Stimulated activated CD4-positive, alpha-beta T cell treated with anti-CD3 and anti-CD28 coated beads, Interleukin-1b, Interleukin-23, amount 100 ng/mL, for 4 hours (primary cell): ENCODE data around the gene PTCD1.
"Not testable (repeated sequence)": the region's sequence is repeated elsewhere in the genome, so short reads cannot be mapped to it uniquely, and the experiment has no call there.

Source experiments
- DNase-seq, 2 donors: peaks; one replicate each; pipeline ENCODE4 v3.0.0-alpha.2; 2020; ENCODE audit warnings: low read depth in 2 of 2

Gene PTCD1

DNA sequence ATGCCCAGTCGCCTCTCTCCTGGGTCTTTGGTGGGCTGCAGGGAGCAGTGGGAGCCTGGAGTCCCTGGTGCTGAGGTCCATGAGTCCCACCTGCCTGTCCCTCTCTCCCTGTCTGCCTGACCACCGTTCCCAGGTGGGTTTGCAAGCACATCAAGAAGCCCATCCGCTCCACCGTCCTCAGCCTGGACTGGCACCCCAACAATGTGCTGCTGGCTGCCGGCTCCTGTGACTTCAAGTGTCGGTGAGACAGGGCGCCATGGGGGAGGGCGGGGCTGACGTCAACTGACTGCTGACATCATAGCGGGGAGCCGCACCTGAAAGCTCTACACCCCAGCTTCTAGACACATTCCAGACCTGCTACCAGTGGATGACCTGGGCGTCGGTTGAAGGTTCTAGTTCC is 48.8 kb downstream of the PTCD1 start:
- DNase-seq: no peak

DNA sequence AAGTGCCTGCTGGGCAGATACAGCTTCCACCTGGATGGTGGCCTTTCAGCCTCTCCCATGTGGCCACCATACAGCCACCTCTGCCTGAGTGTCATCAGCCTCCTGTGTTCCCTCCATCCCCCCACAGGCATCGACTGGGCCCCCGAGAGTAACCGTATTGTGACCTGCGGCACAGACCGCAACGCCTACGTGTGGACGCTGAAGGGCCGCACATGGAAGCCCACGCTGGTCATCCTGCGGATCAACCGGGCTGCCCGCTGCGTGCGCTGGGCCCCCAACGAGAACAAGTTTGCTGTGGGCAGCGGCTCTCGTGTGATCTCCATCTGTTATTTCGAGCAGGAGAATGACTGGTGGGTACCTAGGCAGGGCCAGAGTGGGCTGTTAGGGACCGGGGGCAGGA is 50.7 kb downstream of the PTCD1 start:
- DNase-seq: no peak

DNA sequence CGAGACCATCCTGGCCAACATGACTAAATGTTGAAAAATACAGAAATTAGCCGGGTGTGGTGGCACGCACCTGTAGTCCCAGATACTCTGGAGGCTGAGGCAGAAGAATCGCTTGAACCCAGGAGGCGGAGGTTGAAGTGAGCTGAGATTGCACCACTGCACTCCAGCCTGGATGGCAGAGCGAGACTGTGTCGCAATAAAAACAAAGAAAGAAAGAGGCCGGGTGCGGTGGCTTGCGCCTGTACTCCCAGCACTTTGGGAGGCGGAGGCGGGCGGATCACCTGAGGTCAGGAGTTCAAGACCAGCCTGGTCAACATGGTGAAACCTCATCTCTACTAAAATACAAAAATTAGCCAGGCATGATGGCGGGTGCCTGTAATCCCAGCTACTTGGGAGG is 51.4 kb downstream of the PTCD1 start:
- not testable (repeated sequence) for DNase-seq

DNA sequence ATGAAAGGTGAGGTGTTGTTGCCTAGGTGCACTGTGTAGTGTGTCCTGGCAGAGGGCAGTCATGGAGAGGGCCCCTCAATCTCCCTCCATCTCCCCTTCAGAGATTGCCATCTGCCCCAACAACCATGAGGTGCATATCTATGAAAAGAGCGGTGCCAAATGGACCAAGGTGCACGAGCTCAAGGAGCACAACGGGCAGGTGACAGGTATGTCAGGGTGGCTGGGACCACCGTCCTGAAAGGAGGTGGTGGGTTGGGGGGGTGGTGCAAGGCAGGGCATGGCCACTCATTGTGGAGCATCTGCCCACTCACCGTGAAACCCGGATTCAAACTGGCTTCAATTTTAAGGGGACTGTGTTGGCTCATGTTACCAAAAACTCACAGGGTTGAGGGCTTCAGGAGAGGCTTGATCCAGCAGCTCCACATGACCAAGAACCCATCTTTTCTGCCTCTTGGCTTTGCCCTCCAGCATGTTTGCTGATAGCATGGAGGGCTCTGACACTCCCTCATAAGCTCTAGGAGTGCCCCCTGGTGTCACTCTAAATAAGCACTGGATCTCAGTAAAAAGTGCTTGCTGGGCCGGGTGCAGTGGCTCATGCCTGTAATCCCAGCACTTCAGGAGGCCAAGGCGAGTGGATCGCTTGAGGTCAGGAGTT is 51.9 kb downstream of the PTCD1 start:
- DNase-seq: no peak

DNA sequence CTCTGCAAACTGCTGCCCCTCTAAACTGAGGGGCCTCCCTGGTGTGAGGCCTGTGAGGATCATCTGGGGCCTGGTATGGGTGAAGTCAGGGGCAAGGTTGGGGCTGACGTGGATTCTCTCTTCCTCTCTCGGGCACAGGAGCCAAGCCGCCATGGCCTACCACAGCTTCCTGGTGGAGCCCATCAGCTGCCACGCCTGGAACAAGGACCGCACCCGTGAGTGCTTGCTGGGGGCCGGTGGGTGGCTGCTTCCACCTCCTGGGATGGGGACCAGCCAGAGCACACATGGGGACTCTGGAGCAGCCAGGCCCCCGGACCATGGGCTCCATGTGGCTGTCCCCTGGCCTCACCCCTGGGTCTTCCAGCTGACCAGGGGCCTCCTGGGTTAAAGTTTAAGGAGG is 53.0 kb downstream of the PTCD1 start:
- no peak for DNase-seq

DNA sequence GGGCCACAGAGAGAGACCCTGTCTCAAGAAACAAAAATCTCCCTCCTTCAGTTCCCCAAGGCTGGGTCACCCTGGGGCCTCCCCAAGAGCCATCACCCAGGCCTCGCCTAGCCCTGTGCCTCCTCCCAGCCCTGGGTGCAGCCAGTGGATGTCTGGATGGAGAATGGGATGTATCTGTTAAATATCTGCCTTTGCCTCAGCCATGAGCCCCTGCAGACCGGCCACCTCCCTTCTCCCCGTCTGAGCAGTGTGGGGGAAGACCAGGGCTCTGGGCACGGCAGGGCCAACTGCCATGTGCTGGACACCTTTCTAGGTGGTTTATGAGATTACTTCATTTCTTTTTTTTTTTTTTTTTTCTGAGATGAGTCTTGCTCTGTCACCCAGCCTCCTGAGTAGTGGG is 54.1 kb downstream of the PTCD1 start:
- DNase-seq: no peak

DNA sequence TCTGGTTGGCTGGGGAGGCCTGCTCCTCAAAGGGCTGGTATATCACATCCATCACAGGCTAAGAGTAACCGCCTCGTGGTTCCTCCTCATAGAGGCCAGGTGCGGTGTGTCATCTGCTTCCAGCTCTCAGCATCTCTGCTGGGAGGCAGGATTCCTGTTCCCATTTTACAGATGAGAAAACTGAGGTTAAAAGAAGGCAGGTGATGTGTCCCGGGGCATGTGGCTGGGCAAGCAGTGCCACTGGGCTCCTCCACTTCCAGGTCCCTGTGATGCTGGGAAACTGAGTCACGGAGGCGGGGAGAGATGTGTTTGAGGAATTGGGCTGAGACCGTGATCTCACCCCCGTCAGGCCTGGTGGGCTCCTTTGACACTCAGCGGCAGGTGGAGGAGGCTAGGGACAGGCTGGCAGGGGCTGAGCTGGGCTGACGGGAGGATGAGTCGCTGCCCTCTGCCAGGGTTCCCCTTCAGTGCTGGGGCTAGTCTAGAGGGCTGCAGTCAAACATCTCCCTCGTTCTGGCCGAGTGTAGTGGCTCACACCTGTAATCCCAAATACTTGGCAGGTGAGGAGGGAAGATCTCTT is 54.7 kb downstream of the PTCD1 start:
- DNase-seq: no peak

DNA sequence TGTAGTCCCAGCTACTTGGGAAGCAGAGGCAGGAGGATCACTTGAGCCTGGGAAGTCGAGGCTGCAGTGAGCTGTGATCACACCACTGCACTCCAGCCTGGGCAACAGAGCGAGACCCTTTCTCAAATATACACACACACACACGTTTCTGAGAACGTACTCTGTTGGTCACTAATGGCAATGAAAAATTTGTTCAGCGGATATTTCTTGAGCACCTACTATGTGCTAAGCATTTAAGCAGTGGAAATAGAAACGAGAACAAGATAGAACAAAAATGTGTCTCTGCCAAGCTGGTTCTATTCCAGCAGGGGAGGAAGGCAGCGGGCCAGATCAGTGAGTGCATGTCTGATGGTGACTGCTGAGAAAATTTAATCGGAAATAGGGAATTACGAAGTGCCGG is 55.4 kb downstream of the PTCD1 start:
- DNase-seq: no peak

DNA sequence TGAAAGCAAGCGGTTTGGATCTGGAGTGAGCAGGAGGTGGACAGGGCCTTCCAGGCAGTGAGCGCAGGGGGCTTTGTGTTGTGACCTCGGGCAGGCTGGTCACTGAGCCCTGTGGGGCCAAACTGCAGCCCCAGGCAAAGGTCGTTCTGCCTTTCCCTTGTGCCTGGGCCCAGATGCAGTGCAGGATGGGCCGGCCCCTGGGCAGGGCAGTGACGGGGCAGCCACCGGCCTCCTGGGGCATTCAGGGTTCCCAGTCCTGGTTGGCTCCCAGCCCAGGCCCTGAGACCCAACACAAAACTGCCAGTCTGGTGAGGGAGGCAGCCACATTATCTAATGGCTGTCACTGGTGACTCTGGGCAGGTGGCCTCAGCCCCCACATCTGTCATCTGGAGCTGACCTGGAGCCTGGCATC is 56.9 kb downstream of the PTCD1 start:
- no peak for DNase-seq

DNA sequence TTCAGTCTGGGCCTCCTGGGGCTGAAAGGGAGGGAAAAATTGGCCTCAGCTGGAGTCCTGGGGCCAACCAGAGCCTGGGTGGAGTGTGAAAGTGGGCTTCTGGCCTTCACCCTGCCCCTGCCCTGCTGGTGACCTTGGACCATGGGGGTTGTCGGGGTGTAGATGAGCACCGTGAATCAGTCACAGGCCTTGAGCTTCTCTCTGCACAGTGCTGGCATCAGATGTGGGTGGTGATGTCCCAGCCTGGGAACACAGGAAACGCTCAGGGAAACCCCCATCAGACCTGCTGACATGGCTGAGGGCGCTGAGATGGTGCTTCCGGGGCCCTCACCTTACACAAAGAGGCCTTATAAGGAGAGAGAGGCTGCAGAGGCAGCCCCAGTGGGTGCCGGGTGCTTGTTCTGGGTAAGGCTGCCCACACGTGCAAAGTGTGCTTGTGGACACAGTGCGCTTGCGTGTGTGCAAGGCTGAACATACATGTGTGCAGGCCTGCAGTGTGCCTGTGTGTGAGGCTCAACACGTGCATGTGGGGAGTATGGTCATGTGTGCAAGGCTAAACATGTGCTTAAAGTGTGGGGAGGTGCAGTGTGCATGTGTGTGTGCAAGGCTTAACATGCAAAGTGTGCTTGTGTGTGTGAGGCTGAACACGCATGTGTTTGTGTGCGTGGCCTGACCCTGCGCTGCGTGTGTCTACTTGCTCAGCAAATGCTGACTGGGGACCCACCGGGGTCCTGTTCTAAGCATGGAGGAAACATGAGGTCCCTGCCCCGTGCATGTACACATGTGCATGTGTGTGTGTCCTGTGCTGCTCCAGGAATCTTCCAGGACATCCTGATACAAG is 57.6 kb downstream of the PTCD1 start:
- peak; percentile 68 to 82 for DNase-seq

DNA sequence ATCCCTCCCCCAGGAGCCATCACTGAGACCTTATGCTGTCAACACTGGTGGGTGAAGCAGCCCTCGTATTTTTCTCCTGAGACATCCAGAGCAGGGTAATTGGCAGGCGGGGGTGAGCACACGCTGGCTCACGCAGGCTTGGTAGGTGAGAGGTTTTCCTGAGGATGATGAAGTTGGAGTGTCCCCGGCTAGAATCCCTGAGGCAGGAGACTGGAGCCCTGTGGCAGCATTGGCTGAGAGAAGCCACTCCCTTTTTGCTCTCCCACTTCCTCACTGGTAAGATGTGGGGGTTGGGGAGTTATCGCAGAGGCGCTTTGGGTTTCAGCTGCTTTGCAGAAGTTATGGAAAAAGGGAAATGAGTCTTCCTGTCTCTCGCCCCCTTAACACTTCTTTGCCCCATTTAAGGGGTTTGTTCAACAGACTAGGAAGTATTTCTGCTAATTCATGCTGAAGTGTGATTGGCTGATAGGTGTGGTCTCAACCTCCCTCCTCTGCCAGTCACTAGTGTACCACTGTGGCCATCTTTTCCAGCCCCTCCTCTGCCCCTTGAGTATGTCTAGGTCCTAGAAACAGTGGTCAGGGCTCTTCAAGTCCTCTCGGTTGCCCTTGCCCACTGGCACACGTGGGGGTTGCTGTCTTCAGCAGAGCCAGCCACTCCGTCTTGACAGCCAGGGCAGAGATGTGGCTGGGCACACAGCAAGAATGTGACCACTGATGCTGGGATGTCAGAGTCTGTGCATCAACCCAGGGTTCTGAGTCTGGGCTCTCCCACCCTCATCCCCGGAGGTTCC is 58.4 kb downstream of the PTCD1 start:
- no peak for DNase-seq

DNA sequence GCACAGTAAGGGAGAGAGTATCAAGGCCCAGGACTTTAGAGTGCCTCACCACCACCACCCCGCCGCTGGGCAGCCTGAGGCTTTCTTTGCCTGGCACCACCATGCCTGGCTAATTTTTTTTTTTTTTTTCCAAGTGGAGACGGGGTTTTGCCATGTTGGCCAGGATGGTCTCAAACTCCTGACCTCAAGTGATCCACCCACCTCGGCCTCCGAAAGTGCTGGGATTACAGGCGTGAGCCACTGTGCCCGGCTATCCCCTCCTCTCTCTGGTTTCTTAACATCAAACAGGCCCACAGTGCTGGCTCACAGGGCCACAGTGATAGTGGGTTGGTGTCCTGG is 58.9 kb downstream of the PTCD1 start:
- DNase-seq: not testable (repeated sequence)

DNA sequence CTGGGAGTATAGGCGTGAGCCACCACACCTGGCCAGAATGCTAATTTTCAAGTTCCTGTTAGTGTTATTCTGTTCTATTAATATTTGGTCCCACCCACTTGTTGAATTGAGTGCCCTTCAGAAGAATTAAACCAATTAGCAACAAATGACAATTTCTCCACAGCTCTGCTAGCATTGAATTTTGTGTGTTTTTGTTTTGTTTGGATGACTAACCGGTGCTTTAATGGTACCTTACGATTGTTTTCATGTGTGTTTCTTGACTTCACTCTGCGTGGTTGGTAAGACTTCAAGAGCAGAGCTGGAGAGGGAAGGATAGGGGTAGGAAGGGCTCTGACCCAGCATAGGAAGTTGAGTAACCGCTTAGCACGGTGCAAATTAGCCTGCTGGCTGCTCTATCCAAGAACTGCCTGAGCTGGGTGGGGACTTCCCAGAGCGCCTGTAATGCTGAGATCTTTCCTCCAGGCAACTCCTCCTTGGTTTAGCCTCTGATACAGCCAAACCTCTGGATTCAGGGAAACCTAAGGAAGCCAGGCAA is 59.5 kb downstream of the PTCD1 start:
- DNase-seq: no peak

DNA sequence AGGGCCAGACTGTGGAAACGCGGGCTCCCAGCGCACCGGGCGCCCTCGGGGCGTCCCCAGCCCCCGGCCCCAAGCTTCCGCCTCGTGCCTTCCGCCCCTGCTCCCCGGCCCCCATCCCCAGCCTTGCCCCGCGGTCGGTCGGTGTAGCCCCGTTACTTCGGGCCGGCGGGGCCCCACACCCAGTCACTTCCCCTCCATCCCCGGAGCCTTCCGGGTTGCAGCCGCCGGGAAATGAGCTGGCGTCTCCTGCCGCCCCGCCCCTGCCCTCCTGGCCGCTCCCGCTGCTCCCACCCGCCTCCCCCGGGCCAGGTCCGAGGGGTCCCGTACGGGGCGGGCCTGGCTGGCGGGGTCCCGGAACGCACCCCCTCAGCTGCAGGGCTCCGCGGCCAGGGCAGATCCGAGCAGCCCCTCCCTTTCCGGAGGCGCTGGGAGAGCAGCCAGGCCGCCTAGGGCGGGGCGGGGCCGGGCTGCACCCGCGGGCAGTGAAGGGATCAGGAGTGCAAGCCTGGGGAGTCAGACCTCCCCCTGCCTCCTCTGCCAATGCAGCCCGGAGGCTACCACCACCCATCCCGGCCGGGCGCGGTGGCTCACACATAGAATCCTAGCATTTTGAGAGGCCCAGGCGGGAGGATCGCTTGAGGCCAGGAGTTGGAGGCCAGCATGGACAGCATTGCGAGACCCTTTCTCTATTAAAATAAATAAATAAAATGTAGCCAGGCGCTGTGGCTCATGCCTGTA is 63.4 kb downstream of the PTCD1 start:
- DNase-seq: peak in 1 of 2 donors; percentile 57

DNA sequence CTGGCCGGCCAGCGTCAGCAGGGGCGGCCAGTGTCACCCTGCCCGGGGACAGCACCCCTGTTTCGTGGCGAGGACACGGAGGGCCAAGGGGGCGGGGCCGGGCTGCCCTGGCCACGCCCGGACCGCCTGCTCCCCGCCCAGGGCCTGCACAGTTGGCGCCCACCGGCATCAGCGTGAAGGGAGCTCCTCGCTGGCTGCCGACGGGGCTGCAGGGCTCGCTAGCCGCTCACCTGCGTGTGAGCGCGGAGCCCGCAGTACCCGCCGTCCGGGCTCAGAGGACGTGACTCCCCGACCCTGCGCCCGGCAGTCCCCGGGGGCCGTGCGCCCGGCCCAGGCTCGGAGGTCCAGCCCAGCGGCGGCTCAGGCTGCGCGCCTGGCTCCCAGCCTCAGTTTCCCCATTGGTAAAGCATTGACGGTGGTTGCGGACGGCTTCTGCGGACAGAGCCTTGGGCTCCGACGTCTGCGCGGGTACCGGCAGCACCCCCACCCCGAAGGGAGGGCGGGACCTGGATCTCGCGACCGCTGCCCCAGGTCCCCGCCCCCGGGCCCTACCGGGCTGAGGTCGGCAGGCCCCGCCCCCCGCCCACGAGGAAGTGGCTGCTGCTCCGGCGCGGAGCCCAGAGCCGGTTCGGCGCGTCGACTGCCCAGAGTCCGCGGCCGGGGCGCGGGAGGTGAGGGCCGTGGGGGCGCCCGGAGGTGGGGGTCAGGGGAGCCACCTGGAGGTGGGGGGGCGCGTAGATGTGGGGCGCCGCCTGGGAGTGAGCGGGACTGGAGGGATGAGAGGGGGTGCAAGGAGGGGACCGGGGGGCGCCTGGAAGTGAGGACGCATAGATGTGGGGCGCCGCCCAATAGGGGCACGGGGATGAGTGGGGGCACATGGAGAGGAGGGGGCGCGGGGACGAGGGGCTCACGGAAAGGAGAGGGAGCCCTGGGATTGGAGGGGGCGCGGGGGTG is 64.2 kb downstream of the PTCD1 start, which contains the start of gene ARPC1B:
TSS of gene ARPC1B (plus strand) at position 620 of the 954 bp plus-strand sequence. CDS start 10,985 bp downstream, outside the sequence.
- DNase-seq: peak; percentile 75 to 88

DNA sequence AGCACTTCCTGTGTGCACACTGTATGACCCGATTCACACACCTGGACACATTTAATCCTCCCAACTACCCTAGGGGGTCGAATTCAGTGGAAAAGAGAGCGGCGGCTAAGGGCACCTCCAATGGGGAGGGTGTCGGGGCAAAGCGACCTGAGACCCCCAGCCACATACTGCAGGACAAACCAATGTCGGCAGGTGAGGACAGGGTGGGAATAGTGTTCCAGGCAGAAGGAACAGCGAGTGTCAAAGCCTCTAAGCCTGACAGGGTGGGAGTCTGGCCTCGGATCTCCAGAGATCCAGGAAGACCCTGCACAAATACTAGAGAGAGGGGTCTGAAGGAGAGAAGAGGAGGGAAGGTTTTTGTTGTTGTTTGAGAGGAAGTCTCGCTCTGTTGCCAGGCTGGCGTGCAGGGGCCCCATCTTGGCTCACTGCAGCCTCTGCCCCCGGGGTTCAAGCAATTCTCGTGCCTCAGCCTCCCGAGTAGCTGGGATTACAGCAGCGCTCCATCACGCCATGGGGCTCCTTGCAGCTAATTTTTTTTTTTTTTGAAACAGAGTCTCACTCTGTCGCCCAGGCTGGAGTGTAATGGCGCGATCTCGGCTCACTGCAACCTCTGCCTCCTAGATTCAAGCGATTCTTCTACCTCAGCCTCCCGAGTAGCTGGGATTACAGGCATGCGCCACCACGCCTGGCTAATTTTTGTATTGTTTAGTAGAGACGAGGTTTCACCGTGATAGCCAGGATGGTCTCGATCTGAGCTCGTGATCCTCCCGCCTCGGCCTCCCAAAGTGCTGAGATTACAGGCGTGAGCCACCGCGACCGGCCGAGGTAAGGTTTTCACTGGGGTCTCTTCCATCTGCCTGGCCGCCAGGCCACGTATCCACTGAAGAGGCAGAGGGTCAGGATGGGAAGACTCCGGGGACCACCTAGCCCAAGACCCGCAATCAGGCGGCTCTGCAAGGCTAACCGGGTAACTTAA is 65.2 kb downstream of the PTCD1 start:
- DNase-seq: no peak

DNA sequence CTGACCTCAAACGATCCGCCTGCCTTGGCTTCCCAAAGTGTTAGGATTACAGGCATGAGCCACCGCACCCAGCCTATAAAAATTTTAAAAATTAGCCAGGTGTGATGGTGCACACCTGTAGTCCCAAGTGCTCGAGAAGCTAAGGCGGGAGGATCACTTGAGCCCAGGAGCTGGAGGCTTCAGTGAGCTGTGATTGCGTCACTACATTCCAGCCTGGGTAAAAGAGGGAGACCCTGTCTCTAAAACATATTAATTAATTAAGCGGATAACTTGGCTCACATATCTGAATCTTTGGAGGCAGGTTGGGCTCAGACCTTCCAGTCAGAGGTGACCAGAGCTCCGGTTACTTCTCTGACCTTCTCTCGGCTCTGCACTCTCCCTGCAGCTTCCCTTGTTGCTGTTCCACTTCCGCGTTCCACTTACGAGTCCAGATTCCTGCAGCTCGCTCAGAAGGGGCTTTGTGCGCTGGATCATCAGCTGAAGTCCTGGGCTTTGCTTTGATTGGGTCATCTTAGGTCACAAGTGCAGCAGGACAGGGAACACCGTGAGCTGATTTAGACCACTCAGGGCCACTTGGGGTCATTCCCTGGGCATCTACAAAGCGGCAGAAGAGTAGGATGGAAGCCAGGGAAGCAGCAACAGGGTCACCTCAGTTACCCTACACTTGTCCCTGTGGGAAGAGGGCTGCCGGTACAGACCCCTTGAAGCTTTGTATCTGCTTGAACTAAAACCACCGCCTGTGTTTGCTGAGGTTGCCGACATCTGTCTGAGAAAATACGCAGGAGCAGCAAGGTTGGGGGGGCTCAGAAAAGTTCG is 66.1 kb downstream of the PTCD1 start:
- DNase-seq: no peak

DNA sequence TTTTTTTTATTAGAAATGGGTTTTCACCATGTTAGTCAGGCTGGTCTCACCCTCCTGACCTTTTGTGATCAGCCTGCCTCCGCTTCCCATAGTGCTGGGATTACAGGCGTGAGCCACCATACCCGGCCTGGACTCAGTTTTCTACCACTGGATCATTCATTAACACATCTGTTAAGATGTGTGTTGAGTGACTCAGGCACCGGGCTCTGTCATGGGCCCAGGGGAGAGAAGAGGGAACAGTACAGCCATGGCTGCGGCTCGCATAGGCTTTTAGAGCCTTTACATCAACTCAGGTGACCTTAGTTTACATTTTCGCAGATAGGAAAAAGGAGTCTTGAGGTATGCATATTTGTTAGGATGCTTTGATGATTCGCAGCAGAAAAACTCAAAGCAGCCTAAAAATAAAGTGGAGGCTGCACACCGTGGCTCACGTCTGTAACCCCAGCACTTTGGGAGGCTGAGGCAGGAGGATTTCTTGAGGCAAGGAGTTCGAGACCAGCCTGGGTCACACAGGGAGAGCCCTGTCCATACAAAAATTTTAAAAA is 67.2 kb downstream of the PTCD1 start:
- no peak for DNase-seq
